ENCODE results near the gene IAH1.

The IAH1 gene

GRCh38 chr2:9480157-9480556 lies 5.8 kb downstream of the IAH1 start:
- peaks cover 4% of the 10 kb centered on the region for H3K4me1 ChIP-seq (ENCODE audit: low read depth, poor library complexity, severe bottlenecking)
- H3K27me3 ChIP-seq (ENCODE audit: insufficient read depth, low read depth) = no peaks in the 10 kb centered on the region
- no peak overlapping the region for H3K9ac ChIP-seq
- H3K4me3 ChIP-seq (IDR thresholded peaks at IDR 0.05; ENCODE audit: insufficient read depth, low read depth, low read length) = no peak overlapping the region
- no peak for TF ChIP-seq CTCF (conservative IDR thresholded peaks at IDR 0.05; ENCODE audit: low read depth, low read length)
- H3K4me2 ChIP-seq = no peak overlapping the region
- H3K27ac ChIP-seq = no peak overlapping the region
- no peaks in the 10 kb centered on the region; the same call in 1 of the 2 replicates for H3K36me3 ChIP-seq (ENCODE audit: insufficient read depth)
- no peaks in the 10 kb centered on the region for H3K79me2 ChIP-seq (ENCODE audit: insufficient read depth, low read depth)
- H2AFZ ChIP-seq (ENCODE audit: low read depth) = no peak overlapping the region
- no peaks in the 10 kb centered on the region for H4K20me1 ChIP-seq (ENCODE audit: insufficient read depth)

GRCh38 chr2:9483107-9483506 lies 8.8 kb downstream of the IAH1 start:
- no peak overlapping the region for H3K27ac ChIP-seq
- H4K20me1 ChIP-seq (ENCODE audit: insufficient read depth) = no peaks in the 10 kb centered on the region
- H3K4me3 ChIP-seq (IDR thresholded peaks at IDR 0.05; ENCODE audit: insufficient read depth, low read depth, low read length) = no peak overlapping the region
- no peaks in the 10 kb centered on the region for H3K4me1 ChIP-seq (ENCODE audit: low read depth, poor library complexity, severe bottlenecking)
- no peak overlapping the region for H3K9ac ChIP-seq
- no peaks in the 10 kb centered on the region; the same call in 1 of the 2 replicates for H3K36me3 ChIP-seq (ENCODE audit: insufficient read depth)
- no peak for TF ChIP-seq CTCF (conservative IDR thresholded peaks at IDR 0.05; ENCODE audit: low read depth, low read length)
- H3K79me2 ChIP-seq (ENCODE audit: insufficient read depth, low read depth) = no peaks in the 10 kb centered on the region
- H2AFZ ChIP-seq (ENCODE audit: low read depth) = no peak overlapping the region
- no peak overlapping the region for H3K4me2 ChIP-seq
- H3K27me3 ChIP-seq (ENCODE audit: insufficient read depth, low read depth) = no peaks in the 10 kb centered on the region

- no peak for TF ChIP-seq CTCF (conservative IDR thresholded peaks at IDR 0.05; ENCODE audit: low read depth, low read length)
- H2AFZ ChIP-seq (ENCODE audit: low read depth) = no peak overlapping the region
- H3K4me3 ChIP-seq (IDR thresholded peaks at IDR 0.05; ENCODE audit: insufficient read depth, low read depth, low read length) = no peak overlapping the region
- no peak overlapping the region for H3K4me2 ChIP-seq
- H3K27me3 ChIP-seq (ENCODE audit: insufficient read depth, low read depth) = no peaks in the 10 kb centered on the region
- no peak overlapping the region for H3K9ac ChIP-seq
- H3K79me2 ChIP-seq (ENCODE audit: insufficient read depth, low read depth) = no peaks in the 10 kb centered on the region
- no peaks in the 10 kb centered on the region for H4K20me1 ChIP-seq (ENCODE audit: insufficient read depth)
- H3K27ac ChIP-seq = no peak overlapping the region
- H3K36me3 ChIP-seq (ENCODE audit: insufficient read depth) = no peaks in the 10 kb centered on the region; the same call in 1 of the 2 replicates
- H3K4me1 ChIP-seq (ENCODE audit: low read depth, poor library complexity, severe bottlenecking) = no peaks in the 10 kb centered on the region
These were observed 10.2 kb downstream of the IAH1 start for GRCh38 chr2:9484533-9484932.

- Histone ChIP-seq H3K27me3 (ENCODE audit: insufficient read depth, low read depth) (no peaks in the 10 kb centered on the region), H3K4me3 (IDR thresholded peaks at IDR 0.05; ENCODE audit: insufficient read depth, low read depth, low read length) (no peak overlapping the region), H3K9ac (no peak overlapping the region), H3K4me1 (ENCODE audit: low read depth, poor library complexity, severe bottlenecking) (no peaks in the 10 kb centered on the region), H3K27ac (no peak overlapping the region), H2AFZ (ENCODE audit: low read depth) (no peak overlapping the region), H3K4me2 (no peak overlapping the region), H3K79me2 (ENCODE audit: insufficient read depth, low read depth) (no peaks in the 10 kb centered on the region), H4K20me1 (ENCODE audit: insufficient read depth) (no peaks in the 10 kb centered on the region), H3K36me3 (ENCODE audit: insufficient read depth) (no peaks in the 10 kb centered on the region; the same call in 1 of the 2 replicates)
- no peak for TF ChIP-seq CTCF (conservative IDR thresholded peaks at IDR 0.05; ENCODE audit: low read depth, low read length)
These were observed 14.5 kb downstream of the IAH1 start for GRCh38 chr2:9488583-9489547.
